Colonic mucosa (tissue), 4 donors: ENCODE results near the gene CDKAL1. TPM values are rescaled to one million over a fixed set of nuclear protein-coding genes. Genes with fewer than 3 reads are reported as not detected.
"Not testable (repeated sequence)": the region's sequence is repeated elsewhere in the genome, so short reads cannot be mapped to it uniquely, and the experiment has no call there.

Experiments
- DNase-seq: peaks from one replicate; pipeline ENCODE4 v3.0.0-alpha.2; 2020
- H3K27ac ChIP-seq: fragments of 200-600 bp; one replicate; pipeline ENCODE4 v1.8.0; 2021
- H3K27me3 ChIP-seq: fragments of 200-600 bp; one replicate; pipeline ENCODE4 v1.8.0; 2021
- H3K36me3 ChIP-seq: fragments of 200-600 bp; one replicate; pipeline ENCODE4 v1.8.0; 2021
- H3K4me1 ChIP-seq: fragments of 200-600 bp; one replicate; pipeline ENCODE4 v1.8.0; 2021; ENCODE audit warnings: mild to moderate bottlenecking
- H3K4me3 ChIP-seq: fragments of 200-600 bp; one replicate; pipeline ENCODE4 v1.8.0; 2021
- H3K9ac ChIP-seq, 2 donors: one replicate each; pipeline ENCODE4 v1.7.0; 2013; ENCODE audit warnings: control low read depth in 2 of 2, low read depth in 2 of 2, low read length in 2 of 2
- H3K9me3 ChIP-seq: fragments of 200-600 bp; one replicate; pipeline ENCODE4 v1.8.0; 2021
- CTCF ChIP-seq: fragments of 200-600 bp; IDR thresholded peaks from one replicate; pipeline ENCODE4 v1.8.0; 2022; ENCODE audit warnings: antibody characterized with exemption, mild to moderate bottlenecking
- intact Hi-C: fragments of 100-400 bp; cut with DNase I; formaldehyde crosslinking; loops from one replicate; pipeline ENCODE4 v1.14.1; 2022
- total RNA-seq, 2 donors: library from RNA; stranded (reverse); fragmentation: NEBNext Ultra II Directional in 1 of 2; extraction: Animal tissue kit (Norgen Biotek cat#: 25700) in 1 of 2; gene quantifications; one replicate each; pipeline ENCODE4 v1.2.1, GENCODE V29; 2021
- donor health status: healthy.
- donor health status: DM: no; HTN: no; CAD: no.
- donor health status: DM: no; HTN: no; CAD: no.

Gene CDKAL1
- total RNA-seq, 2 donors from 2014 or later: 13.8 to 14.2 TPM

GRCh38 chr6:21053612-21054011, 519.4 kb downstream of the CDKAL1 start:
- H3K9me3 ChIP-seq: no peaks in the 10 kb centered on the region
- intact Hi-C loops: no loop called here
- DNase-seq: no peak
- H3K4me3 ChIP-seq: no peak overlapping the region
- no peak overlapping the region for H3K27ac ChIP-seq
- TF ChIP-seq CTCF: no peak
- no peaks in the 10 kb centered on the region for H3K27me3 ChIP-seq
- no peaks in the 10 kb centered on the region for H3K4me1 ChIP-seq
- H3K36me3 ChIP-seq: no peaks in the 10 kb centered on the region
- no peak overlapping the region for H3K9ac ChIP-seq

GRCh38 chr6:21055480-21055879, 521.2 kb downstream of the CDKAL1 start:
- intact Hi-C loops, H3K4me1 ChIP-seq, H3K27ac ChIP-seq, H3K9ac ChIP-seq, H3K4me3 ChIP-seq, H3K27me3 ChIP-seq, H3K36me3 ChIP-seq, DNase-seq, H3K9me3 ChIP-seq: not testable (repeated sequence)

GRCh38 chr6:21061892-21062291, 527.6 kb downstream of the CDKAL1 start:
- no peak for TF ChIP-seq CTCF
- no peaks in the 10 kb centered on the region for H3K36me3 ChIP-seq
- intact Hi-C loops: no loop called here
- no peak for DNase-seq
- H3K9ac ChIP-seq: no peak overlapping the region
- H3K9me3 ChIP-seq: no peaks in the 10 kb centered on the region
- H3K4me1 ChIP-seq: no peaks in the 10 kb centered on the region
- H3K4me3 ChIP-seq: no peak overlapping the region
- no peaks in the 10 kb centered on the region for H3K27me3 ChIP-seq
- no peak overlapping the region for H3K27ac ChIP-seq

GRCh38 chr6:21064756-21065340, 530.6 kb downstream of the CDKAL1 start:
- Histone ChIP-seq H3K36me3 (no peaks in the 10 kb centered on the region), H3K4me3 (no peak overlapping the region), H3K27me3 (no peaks in the 10 kb centered on the region), H3K9me3 (no peaks in the 10 kb centered on the region), H3K9ac (no peak overlapping the region), H3K27ac (no peak overlapping the region), H3K4me1 (no peaks in the 10 kb centered on the region)
- intact Hi-C loops: no loop called here
- no peak for TF ChIP-seq CTCF
- DNase-seq: no peak

- intact Hi-C loops: no loop called here
- H3K4me3 ChIP-seq: no peak overlapping the region
- H3K9me3 ChIP-seq: no peaks in the 10 kb centered on the region
- no peaks in the 10 kb centered on the region for H3K4me1 ChIP-seq
- H3K27me3 ChIP-seq: no peaks in the 10 kb centered on the region
- TF ChIP-seq CTCF: no peak
- no peak overlapping the region for H3K27ac ChIP-seq
- no peak overlapping the region for H3K9ac ChIP-seq
- no peak for DNase-seq
- H3K36me3 ChIP-seq: no peaks in the 10 kb centered on the region
Observed at GRCh38 chr6:21067521-21067920, 533.3 kb downstream of the CDKAL1 start.

- intact Hi-C loops: no loop called here
- Histone ChIP-seq H3K27ac (no peak overlapping the region), H3K9me3 (no peaks in the 10 kb centered on the region), H3K36me3 (no peaks in the 10 kb centered on the region), H3K27me3 (no peaks in the 10 kb centered on the region), H3K4me3 (no peak overlapping the region), H3K4me1 (no peaks in the 10 kb centered on the region), H3K9ac (no peak overlapping the region)
- no peak for TF ChIP-seq CTCF
- DNase-seq: no peak
Observed at GRCh38 chr6:21070620-21071019, 536.4 kb downstream of the CDKAL1 start.
